SHP77 treated with DMSO at 0.1 percent for 48 hours (cell line): ENCODE data around the gene DPY19L1.
"Not testable (repeated sequence)": the region's sequence is repeated elsewhere in the genome, so short reads cannot be mapped to it uniquely, and the experiment has no call there.

Source experiments
- DNase-seq: peaks from one replicate; lab custom pipeline; 2025; lab: John Stamatoyannopoulos, UW

The DPY19L1 gene

GRCh38 chr7:34918198-34918861 lies 119.0 kb downstream of the DPY19L1 start:
- not testable (repeated sequence) for DNase-seq

DNA sequence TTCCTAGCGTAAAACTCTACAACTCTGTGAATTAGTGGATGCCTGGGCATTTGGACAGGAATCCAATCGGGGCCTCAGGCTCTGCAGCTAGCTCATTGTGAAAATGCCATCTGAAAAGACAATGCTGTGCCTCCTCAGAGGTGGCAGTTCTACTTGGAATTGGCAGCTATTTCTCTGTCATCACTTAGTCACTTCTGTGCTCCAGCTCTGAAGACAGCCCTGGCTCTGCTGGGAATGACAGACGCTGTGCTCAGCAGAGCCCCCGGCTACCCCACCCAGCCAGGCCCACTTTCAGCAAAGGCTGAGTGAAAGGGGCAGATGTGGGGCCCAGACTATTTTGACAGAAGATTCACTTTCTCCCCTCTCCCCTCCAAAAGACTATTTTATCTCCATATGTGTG lies 119.8 kb downstream of the DPY19L1 start:
- not testable (repeated sequence) for DNase-seq

DNA sequence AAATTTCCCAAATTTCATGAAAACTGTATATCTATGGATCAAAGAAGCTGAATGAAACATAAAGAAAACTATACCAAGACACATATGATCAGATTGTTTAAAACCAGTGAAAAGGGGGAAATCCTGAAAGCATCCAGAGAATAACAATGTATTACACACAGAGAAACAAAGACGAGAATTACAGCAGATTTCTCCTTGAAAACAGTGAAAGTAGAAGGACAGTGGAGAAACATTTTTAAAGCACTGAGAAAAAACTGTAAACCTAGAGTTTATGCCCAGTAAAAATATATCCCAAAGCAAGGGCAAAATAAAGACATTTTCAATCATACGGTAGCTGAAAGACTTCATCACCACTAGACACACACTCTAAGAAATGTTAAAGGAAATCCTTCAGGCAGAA lies 121.0 kb downstream of the DPY19L1 start:
- no peak for DNase-seq

- DNase-seq: no peak
These were observed 125.0 kb downstream of the DPY19L1 start for GRCh38 chr7:34912236-34912635.

- not testable (repeated sequence) for DNase-seq
These were observed 130.9 kb downstream of the DPY19L1 start for GRCh38 chr7:34906266-34906850.

GRCh38 chr7:34904987-34905386 lies 132.3 kb downstream of the DPY19L1 start:
- DNase-seq: no peak

GRCh38 chr7:34903921-34904320 lies 133.4 kb downstream of the DPY19L1 start:
- not testable (repeated sequence) for DNase-seq

GRCh38 chr7:34902182-34902581 lies 135.1 kb downstream of the DPY19L1 start:
- no peak for DNase-seq

DNA sequence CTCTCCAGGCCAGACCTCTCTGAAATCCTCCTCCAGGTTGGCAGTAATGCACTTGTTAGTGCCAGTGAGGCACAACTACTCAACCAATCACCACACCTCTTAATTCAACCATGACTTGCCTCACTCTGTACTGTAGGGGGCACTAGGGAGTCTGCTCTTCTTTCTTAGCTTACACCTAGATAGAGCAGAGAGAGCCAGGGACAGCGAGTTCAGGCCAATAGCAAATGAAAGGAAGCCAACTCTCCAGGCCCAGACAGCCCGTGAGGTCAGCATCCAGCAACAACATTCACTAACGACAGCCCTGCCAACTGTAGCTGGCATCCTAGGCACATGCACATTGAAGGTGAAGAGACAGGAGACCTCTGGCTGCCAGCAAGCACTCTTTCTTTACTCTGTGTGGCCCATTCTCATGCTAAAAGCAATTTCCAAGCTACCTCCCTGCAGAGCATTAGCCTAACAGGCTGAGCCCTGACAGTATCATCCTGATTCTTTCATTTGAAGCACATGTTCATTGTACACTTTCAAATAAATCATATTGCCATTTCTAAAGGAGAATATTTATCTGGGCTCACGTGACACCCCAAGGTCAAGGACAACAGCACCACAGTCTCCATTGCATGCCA lies 136.3 kb downstream of the DPY19L1 start:
- DNase-seq: no peak

DNA sequence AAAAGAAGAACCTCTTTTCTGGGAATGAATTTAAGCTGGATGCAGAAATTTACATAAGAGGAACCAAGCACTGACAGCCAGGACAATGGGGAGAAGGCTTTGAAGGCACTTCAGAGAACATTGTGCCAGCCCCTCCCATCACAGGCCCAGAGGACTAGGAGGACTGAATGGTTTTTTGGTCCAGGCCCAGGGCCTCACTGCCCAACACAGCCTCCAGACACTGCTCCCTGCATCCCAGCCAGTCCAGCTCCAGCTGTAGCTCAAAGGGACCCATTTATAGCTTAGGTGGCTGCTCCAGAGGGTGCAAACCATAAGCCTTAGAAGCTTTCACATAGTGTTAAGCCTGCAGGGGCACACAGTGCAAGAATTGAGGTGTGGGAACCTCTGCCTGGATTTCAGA lies 142.1 kb downstream of the DPY19L1 start:
- no peak for DNase-seq

GRCh38 chr7:34889951-34890350 lies 147.3 kb downstream of the DPY19L1 start:
- DNase-seq: no peak

DNA sequence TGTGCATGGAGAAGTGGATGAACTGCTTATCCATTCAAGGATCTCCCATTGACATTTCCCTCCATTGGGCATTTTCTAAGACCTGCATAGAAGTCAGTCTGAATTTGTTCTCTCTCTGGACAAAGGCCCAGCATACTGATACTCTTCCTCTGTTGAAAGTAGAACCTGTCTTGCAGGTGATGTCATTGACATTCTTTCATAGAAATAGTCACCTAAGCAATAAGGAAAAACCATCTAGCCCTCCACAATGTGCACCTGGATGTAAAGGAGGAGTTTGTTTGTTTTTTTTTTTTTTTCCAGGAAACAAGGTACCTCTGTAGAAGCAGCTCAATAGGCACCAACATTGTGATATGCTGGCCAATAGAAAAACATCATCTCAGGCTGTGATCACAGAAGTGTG lies 150.4 kb downstream of the DPY19L1 start:
- no peak for DNase-seq

GRCh38 chr7:34883855-34884254 lies 153.4 kb downstream of the DPY19L1 start:
- DNase-seq: not testable (repeated sequence)

DNA sequence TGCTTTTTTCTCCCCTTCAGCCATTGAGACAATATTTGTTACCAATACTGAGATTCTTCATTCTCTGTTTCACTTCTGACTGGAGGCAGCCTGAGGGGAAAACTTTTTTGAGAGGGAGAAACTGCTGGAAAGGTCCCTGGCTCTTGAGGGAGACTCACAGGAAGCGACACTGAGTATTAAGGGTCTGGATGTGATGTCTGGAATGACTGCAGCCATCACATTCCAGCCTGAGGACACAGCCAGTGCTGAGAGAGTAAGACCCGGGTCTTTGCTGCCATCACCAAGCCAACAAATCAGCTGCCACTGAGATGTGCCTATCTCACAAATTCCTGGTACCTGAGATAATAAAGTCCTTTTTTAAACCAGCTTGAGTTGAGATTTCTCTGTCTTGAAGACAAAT lies 157.4 kb downstream of the DPY19L1 start:
- DNase-seq: no peak

- not testable (repeated sequence) for DNase-seq
These were observed 158.1 kb downstream of the DPY19L1 start for GRCh38 chr7:34878944-34879735.
